Neural cell (in vitro differentiated cells): ENCODE results near the gene TPSAB1.
"Not testable (repeated sequence)": the region's sequence is repeated elsewhere in the genome, so short reads cannot be mapped to it uniquely, and the experiment has no call there.

ENCODE experiments used
- CTCF ChIP-seq: fragments of 450-650 bp; IDR thresholded peaks from 2 replicates; pipeline ENCODE4 v1.5.1; 2014; ENCODE audit warnings: antibody characterized with exemption, mild to moderate bottlenecking, moderate library complexity; ENCODE audit not compliant: poor library complexity, severe bottlenecking
- EZH2 ChIP-seq: fragments of 200-600, 300-800 bp; shearing (Covaris generic), sonication (generic); IDR thresholded peaks from 2 replicates; pipeline ENCODE4 v1.6.1; 2014; ENCODE audit warnings: antibody characterized with exemption, low read length, borderline replicate concordance, mild to moderate bottlenecking; ENCODE audit not compliant: insufficient read depth, poor library complexity, severe bottlenecking
- POLR2AphosphoS5 ChIP-seq: IDR thresholded peaks from 2 replicates; pipeline ENCODE4 v1.6.1; 2012
- REST ChIP-seq: IDR thresholded peaks from 2 replicates; pipeline ENCODE4 v1.6.1; 2012; ENCODE audit warnings: borderline replicate concordance
- TAF1 ChIP-seq: IDR thresholded peaks from 2 replicates; pipeline ENCODE4 v1.6.1; 2012; ENCODE audit warnings: low read depth

DNA sequence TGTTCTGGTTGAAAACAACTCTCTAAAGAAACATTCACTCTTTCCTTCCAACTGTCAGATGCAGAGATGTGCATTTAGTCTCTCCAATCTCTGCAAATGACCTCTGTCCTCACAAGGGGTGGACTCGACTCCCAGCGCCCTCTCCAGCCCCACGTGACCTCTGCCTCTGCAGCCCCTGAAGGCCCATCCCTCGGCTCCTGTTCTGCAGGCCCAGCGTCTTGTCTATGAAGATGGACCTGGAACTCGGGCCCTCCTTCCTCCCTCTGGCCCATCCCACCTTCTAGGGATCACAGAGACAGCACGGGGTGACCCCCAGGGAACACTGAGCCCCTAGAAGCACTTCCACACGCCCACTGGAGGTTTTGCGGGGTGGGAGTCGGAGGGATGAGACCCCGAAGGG, 2.9 kb downstream of the TPSAB1 start:
- TF ChIP-seq EZH2, POLR2AphosphoS5, CTCF, REST, TAF1: not testable (repeated sequence)
